HK-2 (cell line): ENCODE measurements around the gene MED7.

Experiments used
- DNase-seq: peaks from one replicate; pipeline ENCODE4 v3.0.0-alpha.2; 2018; ENCODE audit not compliant: unreplicated experiment

MED7 gene

DNA sequence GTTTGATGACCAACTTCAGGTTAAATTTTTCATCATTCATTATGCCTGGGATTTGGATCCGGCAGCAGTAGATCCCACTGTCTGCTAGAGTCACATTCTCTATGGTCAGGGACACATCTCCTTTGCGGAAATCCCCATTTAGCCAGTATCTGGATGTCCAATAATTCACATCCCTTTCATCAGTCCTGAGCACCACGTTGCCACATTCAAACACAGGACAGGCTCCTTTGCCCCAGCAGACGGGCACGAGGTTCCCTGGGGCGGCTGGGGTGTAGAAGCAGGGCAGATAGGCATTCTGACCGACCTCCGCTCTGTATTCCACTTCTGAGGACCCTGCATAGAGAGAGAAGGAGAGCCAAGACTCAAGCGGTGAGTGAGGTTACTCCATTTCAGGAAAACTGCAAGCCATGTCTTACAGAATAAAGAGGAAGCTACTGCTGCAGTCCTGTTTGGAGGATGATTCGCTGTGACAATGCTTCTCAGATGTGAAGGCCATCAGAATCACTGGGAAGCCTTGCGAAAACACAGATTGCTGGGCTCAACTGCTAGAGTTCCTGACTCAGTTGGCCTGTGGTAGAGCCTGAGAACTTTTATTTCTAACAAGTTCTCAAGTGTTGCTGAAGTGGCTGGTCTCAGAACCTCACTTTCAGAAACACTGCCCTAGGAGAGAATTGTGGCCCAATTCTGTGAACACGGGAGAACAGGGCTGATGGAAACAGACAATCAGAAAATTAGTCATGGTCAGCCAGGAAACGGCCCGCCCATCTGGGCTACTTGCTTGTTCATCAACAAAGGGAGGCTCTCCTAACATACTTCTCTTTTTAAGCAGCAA, 35.8 kb downstream of the MED7 start:
- DNase-seq, result no peak

DNA sequence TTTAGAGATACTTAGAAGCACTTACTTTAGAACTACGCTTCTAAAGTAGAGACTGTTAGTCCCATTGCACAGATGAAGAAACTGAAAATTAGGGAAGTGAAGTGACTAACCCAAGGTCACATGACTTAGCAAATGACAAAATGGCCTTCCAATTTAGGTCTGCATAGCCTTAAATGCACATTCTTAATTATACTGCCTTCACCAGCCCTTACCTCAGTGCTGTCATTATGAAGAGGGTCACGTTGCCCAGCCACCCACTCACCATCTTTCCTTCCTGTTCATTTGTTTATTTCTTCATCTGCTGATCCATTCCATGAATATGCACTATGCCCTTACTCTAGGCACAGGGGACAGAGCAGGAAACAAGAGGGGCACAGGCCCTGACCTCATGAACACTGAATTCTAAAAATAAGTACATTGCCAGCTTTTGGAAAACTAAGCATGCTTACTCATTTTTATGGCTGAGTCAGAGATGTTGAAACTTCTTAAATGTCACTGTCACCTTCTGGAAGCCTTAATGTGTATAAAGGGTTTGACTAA, 42.5 kb downstream of the MED7 start:
- no peak for DNase-seq

DNA sequence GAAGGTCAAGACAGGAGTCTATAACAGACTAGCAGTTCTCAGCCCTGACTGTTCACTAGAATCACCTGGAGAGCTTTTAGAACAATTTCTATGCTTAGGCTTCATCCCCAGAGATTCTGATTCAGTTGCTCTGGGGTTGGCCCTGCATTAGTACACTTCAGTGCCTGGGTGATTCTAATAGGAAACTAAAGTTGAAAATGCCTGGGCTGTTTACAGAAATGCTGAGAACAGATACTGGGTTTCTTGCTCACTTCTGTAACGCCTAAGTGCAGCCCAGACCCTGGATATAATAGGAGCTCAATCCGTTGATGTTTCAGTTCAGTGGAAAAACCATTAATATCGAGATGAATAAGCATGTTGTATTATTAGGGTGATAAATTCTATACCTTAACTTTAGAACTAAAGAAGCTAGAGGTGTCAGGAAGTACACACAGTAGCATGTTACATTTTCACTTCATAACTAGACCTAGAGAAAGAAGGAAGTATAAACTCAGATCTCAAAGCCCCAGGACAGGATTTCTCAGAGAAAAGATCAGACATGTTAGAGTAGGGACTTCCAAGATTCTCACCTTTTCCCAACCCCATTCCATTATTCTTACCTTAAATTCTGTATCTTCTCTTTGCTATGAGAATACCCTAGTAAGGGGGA, 54.2 kb downstream of the MED7 start:
- DNase-seq, result no peak
